Activated effector memory CD4-positive, alpha-beta T cell treated with Interleukin-2 at 50 U/mL for 16 hours (primary cell): ENCODE results near the gene VPS51.

Experiments
- DNase-seq: peaks from one replicate; pipeline ENCODE4 v3.0.0-alpha.2; 2020

Gene VPS51

GRCh38 chr11:65095974-65096806, at the start of gene VPS51:
TSS of gene VPS51 (plus strand) at chr11:65096214. CDS start at chr11:65096251, 37 bp downstream.
- peak; percentile 78 for DNase-seq

GRCh38 chr11:65047581-65048422, 48.2 kb upstream of the VPS51 start:
- peak; percentile 7 for DNase-seq

GRCh38 chr11:65051398-65051858, 44.6 kb upstream of the VPS51 start:
- DNase-seq = no peak

- DNase-seq = peak; percentile 9
These were observed 42.0 kb upstream of the VPS51 start for GRCh38 chr11:65053827-65054508.

GRCh38 chr11:65055538-65055937, 40.5 kb upstream of the VPS51 start:
- DNase-seq = no peak

- DNase-seq = no peak
These were observed 39.0 kb upstream of the VPS51 start for GRCh38 chr11:65056999-65057398.

- DNase-seq = no peak
These were observed 38.5 kb upstream of the VPS51 start for GRCh38 chr11:65057526-65057925.

GRCh38 chr11:65058012-65058411, 38.0 kb upstream of the VPS51 start:
- no peak for DNase-seq

GRCh38 chr11:65058419-65059054, 37.5 kb upstream of the VPS51 start, which contains the start of gene NAALADL1:
TSS of gene NAALADL1 (minus strand) at chr11:65058553. CDS start at chr11:65058521, 32 bp downstream.
- DNase-seq = no peak

GRCh38 chr11:65059523-65059922, 36.5 kb upstream of the VPS51 start:
- no peak for DNase-seq

- no peak for DNase-seq
These were observed 35.8 kb upstream of the VPS51 start for GRCh38 chr11:65059959-65060824.

- DNase-seq = no peak
These were observed 35.1 kb upstream of the VPS51 start for GRCh38 chr11:65060913-65061408.

- no peak for DNase-seq
These were observed 32.5 kb upstream of the VPS51 start for GRCh38 chr11:65063532-65063931.

GRCh38 chr11:65064847-65065240, 31.2 kb upstream of the VPS51 start:
- DNase-seq = no peak

GRCh38 chr11:65065851-65066250, 30.2 kb upstream of the VPS51 start:
- DNase-seq = no peak

GRCh38 chr11:65066315-65066714, 29.7 kb upstream of the VPS51 start:
- DNase-seq = no peak

GRCh38 chr11:65066805-65067291, 29.2 kb upstream of the VPS51 start:
- DNase-seq = no peak

- no peak for DNase-seq
These were observed 28.6 kb upstream of the VPS51 start for GRCh38 chr11:65067446-65067845.

GRCh38 chr11:65069217-65069616, 26.8 kb upstream of the VPS51 start:
- DNase-seq = no peak

- no peak for DNase-seq
These were observed 23.9 kb upstream of the VPS51 start for GRCh38 chr11:65071907-65072630.

GRCh38 chr11:65072631-65072966, 23.4 kb upstream of the VPS51 start:
- no peak for DNase-seq
